Skeletal muscle tissue (tissue), 4 donors: ENCODE data around the gene NAALADL2. TPM values are rescaled to one million over a fixed set of nuclear protein-coding genes. Genes with fewer than 3 reads are reported as not detected.

ENCODE experiments used
- H3K27ac ChIP-seq: one replicate; pipeline ENCODE4 v1.7.0; 2013; ENCODE audit warnings: mild to moderate bottlenecking, low read depth, low read length, inconsistent platforms
- H3K27me3 ChIP-seq, 3 donors: one replicate each; pipeline ENCODE4 v1.7.0; 2013; ENCODE audit warnings: low read length in 3 of 3; ENCODE audit not compliant: control insufficient read depth in 3 of 3, insufficient read depth in 3 of 3
- H3K36me3 ChIP-seq, 3 donors: one replicate each; pipeline ENCODE4 v1.7.0; 2013; ENCODE audit warnings: low read length in 3 of 3; ENCODE audit not compliant: control insufficient read depth in 3 of 3, insufficient read depth in 3 of 3
- H3K4me1 ChIP-seq, 3 donors: one replicate each; pipeline ENCODE4 v1.7.0; 2013; ENCODE audit warnings: low read length in 3 of 3, mild to moderate bottlenecking in 3 of 3; ENCODE audit not compliant: control insufficient read depth in 3 of 3, insufficient read depth in 3 of 3
- H3K4me3 ChIP-seq, 3 donors: one replicate each; pipeline ENCODE4 v1.7.0; 2013; ENCODE audit warnings: low read length in 3 of 3
- H3K9ac ChIP-seq, 3 donors: one replicate each; pipeline ENCODE4 v1.7.0; 2013; ENCODE audit warnings: low read length in 3 of 3, mild to moderate bottlenecking in 3 of 3, moderate library complexity in 2 of 3, low read depth in 1 of 3
- H3K9me3 ChIP-seq, 3 donors: one replicate each; pipeline ENCODE4 v1.7.0; 2013; ENCODE audit warnings: low read length in 3 of 3; ENCODE audit not compliant: control insufficient read depth in 3 of 3
- total RNA-seq: library from RNA; depleted of rRNA; stranded (reverse); fragments of >200 nt; gene quantifications from one replicate; pipeline ENCODE4 v1.2.3, GENCODE V29; 2014
- donor health status: Osteomylitis.

NAALADL2 gene
- total RNA-seq, 1 donor from 2014 or later, result 17.7 TPM

GRCh38 chr3:175179055-175179454, 319.9 kb downstream of the NAALADL2 start:
- H3K27ac ChIP-seq, result no peak overlapping the region
- no peaks in the 10 kb centered on the region for H3K36me3 ChIP-seq
- no peaks in the 10 kb centered on the region for H3K4me1 ChIP-seq
- H3K9me3 ChIP-seq, result no peaks in the 10 kb centered on the region
- no peak overlapping the region for H3K9ac ChIP-seq
- no peaks in the 10 kb centered on the region for H3K27me3 ChIP-seq
- H3K4me3 ChIP-seq, result no peak overlapping the region

GRCh38 chr3:175184392-175184791, 325.3 kb downstream of the NAALADL2 start:
- H3K27me3 ChIP-seq, result no peaks in the 10 kb centered on the region
- no peak overlapping the region for H3K9ac ChIP-seq
- H3K4me1 ChIP-seq, result no peaks in the 10 kb centered on the region
- H3K9me3 ChIP-seq, result no peaks in the 10 kb centered on the region
- no peak overlapping the region for H3K27ac ChIP-seq
- H3K36me3 ChIP-seq, result no peaks in the 10 kb centered on the region
- no peak overlapping the region for H3K4me3 ChIP-seq

- no peaks in the 10 kb centered on the region for H3K27me3 ChIP-seq
- no peak overlapping the region for H3K4me3 ChIP-seq
- H3K9ac ChIP-seq, result no peak overlapping the region
- H3K4me1 ChIP-seq, result no peaks in the 10 kb centered on the region
- no peak overlapping the region for H3K27ac ChIP-seq
- H3K36me3 ChIP-seq, result no peaks in the 10 kb centered on the region
- H3K9me3 ChIP-seq, result no peaks in the 10 kb centered on the region
These were observed 326.8 kb downstream of the NAALADL2 start for GRCh38 chr3:175185903-175186302.

GRCh38 chr3:175186511-175186910, 327.4 kb downstream of the NAALADL2 start:
- Histone ChIP-seq H3K36me3 (no peaks in the 10 kb centered on the region), H3K27ac (no peak overlapping the region), H3K4me1 (no peaks in the 10 kb centered on the region), H3K9ac (no peak overlapping the region), H3K4me3 (no peak overlapping the region), H3K9me3 (no peaks in the 10 kb centered on the region), H3K27me3 (no peaks in the 10 kb centered on the region)

- no peak overlapping the region for H3K27ac ChIP-seq
- H3K27me3 ChIP-seq, result no peaks in the 10 kb centered on the region
- no peaks in the 10 kb centered on the region for H3K4me1 ChIP-seq
- H3K9me3 ChIP-seq, result no peaks in the 10 kb centered on the region
- H3K4me3 ChIP-seq, result no peak overlapping the region
- H3K36me3 ChIP-seq, result no peaks in the 10 kb centered on the region
- H3K9ac ChIP-seq, result no peak overlapping the region
These were observed 328.5 kb downstream of the NAALADL2 start for GRCh38 chr3:175187586-175187985.

GRCh38 chr3:175192536-175192935, 333.4 kb downstream of the NAALADL2 start:
- Histone ChIP-seq H3K36me3 (no peaks in the 10 kb centered on the region), H3K4me1 (no peaks in the 10 kb centered on the region), H3K27me3 (no peaks in the 10 kb centered on the region), H3K4me3 (no peak overlapping the region), H3K9ac (no peak overlapping the region), H3K9me3 (no peaks in the 10 kb centered on the region), H3K27ac (no peak overlapping the region)

- Histone ChIP-seq H3K27ac (no peak overlapping the region), H3K36me3 (no peaks in the 10 kb centered on the region), H3K9me3 (no peaks in the 10 kb centered on the region), H3K4me3 (no peak overlapping the region), H3K27me3 (no peaks in the 10 kb centered on the region), H3K4me1 (no peaks in the 10 kb centered on the region), H3K9ac (no peak overlapping the region)
These were observed 334.8 kb downstream of the NAALADL2 start for GRCh38 chr3:175193815-175194518.

- H3K27ac ChIP-seq, result no peak overlapping the region
- no peaks in the 10 kb centered on the region for H3K9me3 ChIP-seq
- no peak overlapping the region for H3K9ac ChIP-seq
- H3K4me1 ChIP-seq, result no peaks in the 10 kb centered on the region
- no peaks in the 10 kb centered on the region for H3K36me3 ChIP-seq
- no peaks in the 10 kb centered on the region for H3K27me3 ChIP-seq
- no peak overlapping the region for H3K4me3 ChIP-seq
These were observed 340.1 kb downstream of the NAALADL2 start for GRCh38 chr3:175198991-175199783.

GRCh38 chr3:175199961-175200360, 340.8 kb downstream of the NAALADL2 start:
- no peak overlapping the region for H3K27ac ChIP-seq
- no peaks in the 10 kb centered on the region for H3K4me1 ChIP-seq
- H3K9ac ChIP-seq, result no peak overlapping the region
- no peaks in the 10 kb centered on the region for H3K9me3 ChIP-seq
- H3K4me3 ChIP-seq, result no peak overlapping the region
- no peaks in the 10 kb centered on the region for H3K27me3 ChIP-seq
- no peaks in the 10 kb centered on the region for H3K36me3 ChIP-seq

GRCh38 chr3:175200391-175201095, 341.4 kb downstream of the NAALADL2 start:
- H3K4me1 ChIP-seq, result no peaks in the 10 kb centered on the region
- H3K4me3 ChIP-seq, result no peak overlapping the region
- no peaks in the 10 kb centered on the region for H3K36me3 ChIP-seq
- no peaks in the 10 kb centered on the region for H3K27me3 ChIP-seq
- no peaks in the 10 kb centered on the region for H3K9me3 ChIP-seq
- H3K9ac ChIP-seq, result no peak overlapping the region
- H3K27ac ChIP-seq, result no peak overlapping the region
